GM12878 (cell line): ENCODE results near the gene IVD. TPM values are rescaled to one million over a fixed set of nuclear protein-coding genes. Genes with fewer than 3 reads are reported as not detected.

ENCODE experiments used
- ETV6 ChIP-seq, 2 experiments: fragments of 450-650 bp in 1 of 2; IDR thresholded peaks in 1 of 2; conservative IDR thresholded peaks in 1 of 2; 2 replicates each; pipeline ENCODE4 v1.6.1; 2014; ENCODE audit warnings: antibody characterized with exemption in 1 of 2, borderline replicate concordance in 1 of 2, low read depth in 1 of 2, mild to moderate bottlenecking in 1 of 2, moderate library complexity in 1 of 2
- IKZF1 ChIP-seq: fragments of 450-650 bp; conservative IDR thresholded peaks from 2 replicates; pipeline ENCODE4 v1.6.1; 2017; ENCODE audit warnings: antibody characterized with exemption, mild to moderate bottlenecking
- LARP7 ChIP-seq: fragments of 450-650 bp; IDR thresholded peaks from 2 replicates; pipeline ENCODE4 v1.6.1; 2017; ENCODE audit warnings: mild to moderate bottlenecking
- NR2F1 ChIP-seq: fragments of 450-650 bp; conservative IDR thresholded peaks from 2 replicates; pipeline ENCODE4 v1.6.1; 2017; ENCODE audit warnings: mild to moderate bottlenecking
- PAX5 ChIP-seq: IDR thresholded peaks from 2 replicates; pipeline ENCODE4 v1.6.1; 2011; ENCODE audit warnings: low read depth, low read length, borderline replicate concordance
- SP1 ChIP-seq: IDR thresholded peaks from one replicate; pipeline ENCODE4 v1.6.1; 2011; ENCODE audit warnings: low read depth, low read length
- SRF ChIP-seq, 2 experiments: IDR thresholded peaks; 2 replicates each; pipeline ENCODE4 v1.6.1; 2011; ENCODE audit warnings: low read depth in 2 of 2, low read length in 2 of 2, mild to moderate bottlenecking in 1 of 2, moderate library complexity in 1 of 2
- TCF7 ChIP-seq: IDR thresholded peaks from 2 replicates; pipeline ENCODE4 v1.6.1; 2014; ENCODE audit warnings: antibody characterized with exemption, borderline replicate concordance
- YY1 ChIP-seq: IDR thresholded peaks from 2 replicates; pipeline ENCODE4 v1.6.1; 2011; ENCODE audit warnings: low read depth, mild to moderate bottlenecking, low read length
- polyA plus RNA-seq, 11 experiments: library from polyadenylated mRNA; depleted of rRNA in 4 of 11; unstranded in 6 of 11; stranded (reverse) in 5 of 11; fragments of >200 nt; fragmentation: Nextera tagmentation in 4 of 11; fragmentation: Illumina TruSeq in 1 of 11; extraction: Ambion mirVana in 4 of 11; extraction: Trizol in 1 of 11; gene quantifications; 1 replicate in 1 of 11; 2 replicates in 10 of 11; pipeline versions ENCODE4 v1.2.1 to v1.2.3, GENCODE V29; 2011 to 2016; ENCODE audit warnings: inconsistent platforms in 2 of 11, missing spikeins in 2 of 11, low read depth in 1 of 11
- total RNA-seq, 4 experiments: library from RNA; depleted of rRNA in 3 of 4; stranded (reverse); fragments of >200 nt in 3 of 4; fragmentation: Illumina TruSeq in 1 of 4; extraction: Trizol in 1 of 4; gene quantifications; 2 replicates each; pipeline versions ENCODE4 v1.2.1 to v1.2.3, GENCODE V29; 2013 to 2021
- TF ChIP-seq, protein P1 (sequence below): fragments of 450-650 bp; IDR thresholded peaks from 2 replicates; pipeline ENCODE4 v1.6.1; 2018; ENCODE audit warnings: mild to moderate bottlenecking, low read depth, moderate library complexity; ENCODE audit not compliant: partially characterized antibody
- TF ChIP-seq, protein P2 (sequence below): IDR thresholded peaks from 2 replicates; pipeline ENCODE4 v1.6.1; 2011; ENCODE audit warnings: low read depth, mild to moderate bottlenecking, low read length, moderate library complexity, borderline replicate concordance; ENCODE audit errors: extremely low read depth
- TF ChIP-seq, protein P3 (sequence below): fragments of 450-650 bp; IDR thresholded peaks from 2 replicates; pipeline ENCODE4 v1.6.1; 2016; ENCODE audit warnings: mild to moderate bottlenecking, moderate library complexity, borderline replicate concordance

IVD gene
- total and polyA plus RNA-seq, 10 of the 15 experiments (the other 5 are each of a cell fraction or from before 2014, with no cell fraction given), result 5.3 to 59.8 (median 45.7) TPM

DNA sequence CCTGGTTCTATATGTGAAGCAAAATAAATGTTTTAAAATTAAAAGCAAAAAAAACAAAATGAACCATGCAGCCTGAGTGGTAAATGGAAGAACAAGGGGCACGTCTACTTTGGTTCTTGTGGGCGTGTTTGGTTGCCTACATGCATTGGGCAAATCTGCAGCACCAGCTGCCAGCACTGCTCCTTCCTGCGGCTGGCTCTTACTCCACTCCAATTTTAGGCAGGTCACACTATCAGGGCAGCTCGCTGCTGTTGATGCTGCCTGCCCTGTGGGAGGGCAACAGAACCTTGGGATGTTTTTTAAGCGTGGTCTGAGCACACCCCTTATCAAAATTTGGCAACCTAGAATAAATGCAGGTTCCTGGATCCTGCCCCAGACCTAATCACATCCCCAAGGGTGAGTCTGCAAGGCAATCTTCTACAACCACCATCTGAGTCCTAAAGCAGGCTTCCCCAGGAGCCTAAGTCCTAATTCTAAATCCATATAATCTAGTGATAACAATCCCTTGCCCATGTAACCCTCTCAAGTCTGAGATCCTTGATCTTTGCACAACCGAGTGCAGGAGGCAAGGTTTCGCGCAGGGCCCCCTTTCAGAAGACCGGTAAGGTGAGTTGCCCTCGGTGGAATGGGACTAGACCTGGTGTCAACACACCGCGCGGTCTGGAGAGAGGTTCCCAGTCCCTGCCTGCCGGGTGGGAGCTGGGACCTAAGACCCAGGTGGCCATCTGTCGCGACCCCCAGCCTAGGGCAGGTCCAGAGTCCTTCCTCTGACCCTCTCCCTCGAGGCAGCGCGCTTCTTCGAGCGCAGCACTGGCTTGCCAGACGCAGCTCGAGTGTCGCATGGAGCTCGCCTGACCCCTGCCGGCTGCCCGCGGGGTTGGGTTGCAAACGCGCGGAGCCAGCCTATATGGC lies 15.9 kb downstream of the IVD start (continued):
- TF ChIP-seq, protein P1, sequence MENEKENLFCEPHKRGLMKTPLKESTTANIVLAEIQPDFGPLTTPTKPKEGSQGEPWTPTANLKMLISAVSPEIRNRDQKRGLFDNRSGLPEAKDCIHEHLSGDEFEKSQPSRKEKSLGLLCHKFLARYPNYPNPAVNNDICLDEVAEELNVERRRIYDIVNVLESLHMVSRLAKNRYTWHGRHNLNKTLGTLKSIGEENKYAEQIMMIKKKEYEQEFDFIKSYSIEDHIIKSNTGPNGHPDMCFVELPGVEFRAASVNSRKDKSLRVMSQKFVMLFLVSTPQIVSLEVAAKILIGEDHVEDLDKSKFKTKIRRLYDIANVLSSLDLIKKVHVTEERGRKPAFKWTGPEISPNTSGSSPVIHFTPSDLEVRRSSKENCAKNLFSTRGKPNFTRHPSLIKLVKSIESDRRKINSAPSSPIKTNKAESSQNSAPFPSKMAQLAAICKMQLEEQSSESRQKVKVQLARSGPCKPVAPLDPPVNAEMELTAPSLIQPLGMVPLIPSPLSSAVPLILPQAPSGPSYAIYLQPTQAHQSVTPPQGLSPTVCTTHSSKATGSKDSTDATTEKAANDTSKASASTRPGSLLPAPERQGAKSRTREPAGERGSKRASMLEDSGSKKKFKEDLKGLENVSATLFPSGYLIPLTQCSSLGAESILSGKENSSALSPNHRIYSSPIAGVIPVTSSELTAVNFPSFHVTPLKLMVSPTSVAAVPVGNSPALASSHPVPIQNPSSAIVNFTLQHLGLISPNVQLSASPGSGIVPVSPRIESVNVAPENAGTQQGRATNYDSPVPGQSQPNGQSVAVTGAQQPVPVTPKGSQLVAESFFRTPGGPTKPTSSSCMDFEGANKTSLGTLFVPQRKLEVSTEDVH, result no peak
- TF ChIP-seq YY1, result peak; percentile 65; the same call in 1 of the 2 replicates
- peak; percentile 26 for TF ChIP-seq SP1
- TF ChIP-seq LARP7, result 0 out of 2 replicates have a peak, but pooled peaks have one; percentile 34
- no peak for TF ChIP-seq NR2F1
- no peak for TF ChIP-seq IKZF1
- TF ChIP-seq, protein P2, sequence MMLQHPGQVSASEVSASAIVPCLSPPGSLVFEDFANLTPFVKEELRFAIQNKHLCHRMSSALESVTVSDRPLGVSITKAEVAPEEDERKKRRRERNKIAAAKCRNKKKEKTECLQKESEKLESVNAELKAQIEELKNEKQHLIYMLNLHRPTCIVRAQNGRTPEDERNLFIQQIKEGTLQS, result no peak
- TF ChIP-seq TCF7, result no peak
- TF ChIP-seq, protein P3, sequence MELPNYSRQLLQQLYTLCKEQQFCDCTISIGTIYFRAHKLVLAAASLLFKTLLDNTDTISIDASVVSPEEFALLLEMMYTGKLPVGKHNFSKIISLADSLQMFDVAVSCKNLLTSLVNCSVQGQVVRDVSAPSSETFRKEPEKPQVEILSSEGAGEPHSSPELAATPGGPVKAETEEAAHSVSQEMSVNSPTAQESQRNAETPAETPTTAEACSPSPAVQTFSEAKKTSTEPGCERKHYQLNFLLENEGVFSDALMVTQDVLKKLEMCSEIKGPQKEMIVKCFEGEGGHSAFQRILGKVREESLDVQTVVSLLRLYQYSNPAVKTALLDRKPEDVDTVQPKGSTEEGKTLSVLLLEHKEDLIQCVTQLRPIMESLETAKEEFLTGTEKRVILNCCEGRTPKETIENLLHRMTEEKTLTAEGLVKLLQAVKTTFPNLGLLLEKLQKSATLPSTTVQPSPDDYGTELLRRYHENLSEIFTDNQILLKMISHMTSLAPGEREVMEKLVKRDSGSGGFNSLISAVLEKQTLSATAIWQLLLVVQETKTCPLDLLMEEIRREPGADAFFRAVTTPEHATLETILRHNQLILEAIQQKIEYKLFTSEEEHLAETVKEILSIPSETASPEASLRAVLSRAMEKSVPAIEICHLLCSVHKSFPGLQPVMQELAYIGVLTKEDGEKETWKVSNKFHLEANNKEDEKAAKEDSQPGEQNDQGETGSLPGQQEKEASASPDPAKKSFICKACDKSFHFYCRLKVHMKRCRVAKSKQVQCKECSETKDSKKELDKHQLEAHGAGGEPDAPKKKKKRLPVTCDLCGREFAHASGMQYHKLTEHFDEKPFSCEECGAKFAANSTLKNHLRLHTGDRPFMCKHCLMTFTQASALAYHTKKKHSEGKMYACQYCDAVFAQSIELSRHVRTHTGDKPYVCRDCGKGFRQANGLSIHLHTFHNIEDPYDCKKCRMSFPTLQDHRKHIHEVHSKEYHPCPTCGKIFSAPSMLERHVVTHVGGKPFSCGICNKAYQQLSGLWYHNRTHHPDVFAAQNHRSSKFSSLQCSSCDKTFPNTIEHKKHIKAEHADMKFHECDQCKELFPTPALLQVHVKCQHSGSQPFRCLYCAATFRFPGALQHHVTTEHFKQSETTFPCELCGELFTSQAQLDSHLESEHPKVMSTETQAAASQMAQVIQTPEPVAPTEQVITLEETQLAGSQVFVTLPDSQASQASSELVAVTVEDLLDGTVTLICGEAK, result no peak
- no peak for TF ChIP-seq PAX5
- no peak for TF ChIP-seq SRF (IDR thresholded peaks at IDR 0.05; ENCODE audit: low read depth in 2 of 2, low read length in 2 of 2)
- TF ChIP-seq ETV6 (conservative IDR thresholded peaks at IDR 0.05 in 1 of 2, IDR thresholded peaks at IDR 0.05 in 1 of 2; ENCODE audit: borderline replicate concordance in 1 of 2, low read depth in 1 of 2), result no peak
